Loucy (cell line): ENCODE results near the gene PAN2.

Experiments
- H2AFZ ChIP-seq: fragments of 200-600 bp; sonication (generic); 2 replicates; pipeline ENCODE4 v1.6.0; 2016; ENCODE audit warnings: antibody characterized with exemption, mild to moderate bottlenecking, low read length, moderate library complexity
- H3F3A ChIP-seq: fragments of 200-600 bp; 2 replicates; pipeline ENCODE4 v1.6.0; 2016; ENCODE audit warnings: antibody characterized with exemption, low read depth, mild to moderate bottlenecking
- H3K27me3 ChIP-seq: fragments of 200-600 bp; sonication (generic); 2 replicates; pipeline ENCODE4 v1.6.1; 2014; ENCODE audit warnings: low read length, mild to moderate bottlenecking; ENCODE audit not compliant: insufficient read depth, poor library complexity, severe bottlenecking
- H3K36me3 ChIP-seq: fragments of 200-600 bp; sonication (generic); 2 replicates; pipeline ENCODE4 v1.6.1; 2016; ENCODE audit warnings: low read length; ENCODE audit not compliant: insufficient read depth
- H3K4me1 ChIP-seq: fragments of 200-600 bp; sonication (generic); 2 replicates; pipeline ENCODE4 v1.5.1; 2014; ENCODE audit warnings: low read length, mild to moderate bottlenecking; ENCODE audit not compliant: insufficient read depth, poor library complexity, severe bottlenecking
- H3K4me2 ChIP-seq: fragments of 200-600 bp; sonication (generic); 2 replicates; pipeline ENCODE4 v1.6.0; 2014; ENCODE audit warnings: antibody characterized with exemption, low read length, low read depth, mild to moderate bottlenecking; ENCODE audit not compliant: poor library complexity, severe bottlenecking
- H3K4me3 ChIP-seq: fragments of 200-600 bp; sonication (generic); 2 replicates; pipeline ENCODE4 v1.5.1; 2014; ENCODE audit warnings: low read length, mild to moderate bottlenecking, mixed read lengths; ENCODE audit not compliant: poor library complexity, severe bottlenecking
- H3K79me2 ChIP-seq: fragments of 200-600 bp; sonication (generic); 2 replicates; pipeline ENCODE4 v1.6.1; 2014; ENCODE audit warnings: low read length; ENCODE audit not compliant: insufficient read depth
- H3K9ac ChIP-seq: fragments of 200-600 bp; sonication (generic); 2 replicates; pipeline ENCODE4 v1.6.0; 2014; ENCODE audit warnings: mild to moderate bottlenecking, low read depth, low read length, moderate library complexity; ENCODE audit not compliant: poor library complexity, severe bottlenecking
- H3K9me2 ChIP-seq: fragments of 200-600 bp; sonication (generic); replicated peaks from 2 replicates; pipeline ENCODE4 v1.6.1; 2016; ENCODE audit warnings: low read depth, low read length, mixed read lengths
- H3K9me3 ChIP-seq: fragments of 200-600 bp; sonication (generic); 2 replicates; pipeline ENCODE4 v1.6.1; 2014; ENCODE audit warnings: mild to moderate bottlenecking, antibody characterized with exemption, low read length, low read depth; ENCODE audit not compliant: insufficient read depth
- H4K20me1 ChIP-seq: fragments of 200-600 bp; sonication (generic); 2 replicates; pipeline ENCODE4 v1.6.0; 2014; ENCODE audit warnings: antibody characterized with exemption, low read length, mild to moderate bottlenecking; ENCODE audit not compliant: insufficient read depth, poor library complexity, severe bottlenecking
- EZH2phosphoT487 ChIP-seq: fragments of 200-600 bp; IDR thresholded peaks from 2 replicates; pipeline ENCODE4 v1.6.1; 2018; ENCODE audit warnings: antibody characterized with exemption, mild to moderate bottlenecking, moderate library complexity, borderline replicate concordance
- TF ChIP-seq, protein P1 (sequence below): fragments of 200-600 bp; sonication (generic); conservative IDR thresholded peaks from 2 replicates; pipeline ENCODE4 v1.5.1; 2014; ENCODE audit warnings: mild to moderate bottlenecking, antibody characterized with exemption, low read length

PAN2 gene

DNA sequence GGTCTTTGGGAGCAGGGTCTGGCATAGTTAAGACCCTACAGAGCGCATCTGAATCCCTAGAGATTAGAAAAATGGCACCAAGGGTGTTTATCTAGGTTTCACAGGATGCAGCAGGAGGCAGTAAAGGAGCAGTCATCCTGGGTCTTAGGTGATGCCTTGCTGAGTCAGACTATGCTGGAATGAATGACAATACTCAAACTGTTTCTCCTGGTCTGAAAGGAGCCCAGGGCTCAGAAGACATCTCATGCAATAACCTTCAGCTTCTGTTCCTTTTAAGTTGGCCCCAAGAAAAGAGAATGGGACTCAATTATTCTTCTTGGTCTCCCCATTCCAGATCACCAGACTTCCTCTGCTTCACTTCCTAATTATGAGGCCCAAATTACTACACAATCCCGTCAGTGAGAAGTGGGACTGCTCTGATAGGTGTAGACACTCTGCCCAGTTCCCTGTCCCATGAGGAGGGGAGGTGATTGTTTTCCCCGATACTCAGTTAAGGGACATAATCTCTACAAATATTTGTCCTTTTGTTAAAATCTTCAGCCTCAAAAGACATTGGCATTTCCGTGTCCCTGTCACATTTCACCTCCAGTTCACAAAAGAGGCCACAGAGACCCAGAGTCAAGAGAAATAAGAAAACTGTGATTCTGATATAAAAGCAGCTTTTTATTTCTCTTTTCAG lies 43.6 kb upstream of the PAN2 start:
- no peak overlapping the region for H3K9ac ChIP-seq
- peaks cover 3% of the 10 kb centered on the region; the same call in 1 of the 2 replicates for H3K9me3 ChIP-seq
- no peak for TF ChIP-seq EZH2phosphoT487
- TF ChIP-seq, protein P1, sequence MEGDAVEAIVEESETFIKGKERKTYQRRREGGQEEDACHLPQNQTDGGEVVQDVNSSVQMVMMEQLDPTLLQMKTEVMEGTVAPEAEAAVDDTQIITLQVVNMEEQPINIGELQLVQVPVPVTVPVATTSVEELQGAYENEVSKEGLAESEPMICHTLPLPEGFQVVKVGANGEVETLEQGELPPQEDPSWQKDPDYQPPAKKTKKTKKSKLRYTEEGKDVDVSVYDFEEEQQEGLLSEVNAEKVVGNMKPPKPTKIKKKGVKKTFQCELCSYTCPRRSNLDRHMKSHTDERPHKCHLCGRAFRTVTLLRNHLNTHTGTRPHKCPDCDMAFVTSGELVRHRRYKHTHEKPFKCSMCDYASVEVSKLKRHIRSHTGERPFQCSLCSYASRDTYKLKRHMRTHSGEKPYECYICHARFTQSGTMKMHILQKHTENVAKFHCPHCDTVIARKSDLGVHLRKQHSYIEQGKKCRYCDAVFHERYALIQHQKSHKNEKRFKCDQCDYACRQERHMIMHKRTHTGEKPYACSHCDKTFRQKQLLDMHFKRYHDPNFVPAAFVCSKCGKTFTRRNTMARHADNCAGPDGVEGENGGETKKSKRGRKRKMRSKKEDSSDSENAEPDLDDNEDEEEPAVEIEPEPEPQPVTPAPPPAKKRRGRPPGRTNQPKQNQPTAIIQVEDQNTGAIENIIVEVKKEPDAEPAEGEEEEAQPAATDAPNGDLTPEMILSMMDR = no peak
- H2AFZ ChIP-seq = peak overlapping the region; percentile 16; the same call in 1 of the 2 replicates
- H3F3A ChIP-seq = no peaks in the 10 kb centered on the region
- no peaks in the 10 kb centered on the region for H3K79me2 ChIP-seq
- no peak overlapping the region for H3K4me2 ChIP-seq
- H3K4me1 ChIP-seq = no peaks in the 10 kb centered on the region
- no peaks in the 10 kb centered on the region for H3K27me3 ChIP-seq
- H3K9me2 ChIP-seq = no peaks in the 10 kb centered on the region
- no peaks in the 10 kb centered on the region for H4K20me1 ChIP-seq
- H3K36me3 ChIP-seq = no peaks in the 10 kb centered on the region
- no peak overlapping the region for H3K4me3 ChIP-seq

DNA sequence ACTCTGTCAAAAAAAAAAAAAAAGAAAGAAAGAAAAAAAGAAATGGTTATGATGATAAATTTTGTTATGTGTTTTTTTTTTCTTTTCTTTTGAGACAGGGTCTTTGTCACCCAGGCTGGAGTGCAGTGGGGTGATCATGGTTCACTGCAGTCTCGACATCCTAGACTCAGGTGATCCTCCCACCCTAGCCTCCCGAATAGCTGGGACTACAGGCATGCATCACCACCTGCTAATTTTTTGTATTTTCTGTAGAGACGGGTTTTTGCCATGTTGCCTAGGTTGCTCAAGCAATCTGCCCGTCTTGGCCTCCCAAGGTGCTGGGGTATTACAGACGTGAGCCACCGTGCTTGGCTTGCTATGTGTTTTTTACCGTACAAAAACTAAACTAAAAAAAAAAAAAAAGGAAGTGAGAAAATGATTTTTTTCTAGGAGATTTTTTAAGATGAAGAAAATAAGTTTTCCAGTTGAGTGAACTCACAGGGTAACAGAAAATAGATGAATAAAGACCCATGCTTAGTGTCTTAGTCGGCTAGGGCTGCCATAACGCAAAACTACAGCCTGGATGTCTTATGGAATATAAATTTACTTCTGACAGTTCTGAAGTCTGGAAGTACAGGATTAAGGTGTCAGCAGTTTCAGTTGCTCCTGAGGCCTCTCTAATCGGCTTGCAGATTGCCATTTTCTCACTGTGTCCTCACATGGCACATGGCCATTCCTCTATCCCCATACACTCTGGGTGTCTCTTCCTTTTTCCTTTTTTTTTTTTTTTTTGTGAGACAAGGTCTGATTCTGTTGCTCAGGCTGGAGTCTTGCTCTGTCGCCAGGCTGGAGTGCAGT lies 42.0 kb upstream of the PAN2 start:
- Histone ChIP-seq H3F3A (no peaks in the 10 kb centered on the region), H3K4me2 (no peak overlapping the region)

GRCh38 chr12:56374726-56375597 lies 41.2 kb upstream of the PAN2 start:
- Histone ChIP-seq H2AFZ (no peak overlapping the region), H3F3A (no peaks in the 10 kb centered on the region), H3K9me3 (peaks cover 3% of the 10 kb centered on the region; the same call in 1 of the 2 replicates), H3K4me3 (no peak overlapping the region), H3K4me2 (no peak overlapping the region), H3K4me1 (no peaks in the 10 kb centered on the region), H3K9ac (no peak overlapping the region), H3K36me3 (no peaks in the 10 kb centered on the region), H3K9me2 (no peaks in the 10 kb centered on the region), H3K79me2 (no peaks in the 10 kb centered on the region), H3K27me3 (no peaks in the 10 kb centered on the region), H4K20me1 (no peaks in the 10 kb centered on the region)
- no peak for TF ChIP-seq EZH2phosphoT487
- TF ChIP-seq, protein P1 = no peak

More for the DNA sequence above, 42.0 kb upstream of the PAN2 start:
- Histone ChIP-seq H3K4me1 (no peaks in the 10 kb centered on the region), H3K9me3 (peaks cover 3% of the 10 kb centered on the region; the same call in 1 of the 2 replicates), H3K79me2 (no peaks in the 10 kb centered on the region), H2AFZ (no peak overlapping the region), H3K9ac (no peak overlapping the region), H3K36me3 (no peaks in the 10 kb centered on the region), H3K9me2 (no peaks in the 10 kb centered on the region), H3K27me3 (no peaks in the 10 kb centered on the region), H4K20me1 (no peaks in the 10 kb centered on the region), H3K4me3 (no peak overlapping the region)
- no peak for TF ChIP-seq EZH2phosphoT487
- TF ChIP-seq, protein P1 = no peak
